H1 (cell line): ENCODE data around the gene EME2. TPM values are rescaled to one million over a fixed set of nuclear protein-coding genes. Genes with fewer than 3 reads are reported as not detected.

Experiments used
- HDAC6 ChIP-seq: IDR thresholded peaks from one replicate; pipeline ENCODE4 v1.7.1; 2012; ENCODE audit warnings: low read depth, mild to moderate bottlenecking, inconsistent platforms, low read length, moderate library complexity
- KDM5A ChIP-seq: fragments of 200-600 bp; IDR thresholded peaks from 2 replicates; pipeline ENCODE4 v1.7.1; 2012; ENCODE audit warnings: mild to moderate bottlenecking, low read length, inconsistent platforms, mixed read lengths
- RNF2 ChIP-seq: fragments of 200-900, 300-1000 bp; sonication (generic); IDR thresholded peaks from 2 replicates; pipeline ENCODE4 v1.7.1; 2016; ENCODE audit warnings: borderline replicate concordance, low read depth, mild to moderate bottlenecking, antibody characterized with exemption, low read length; ENCODE audit not compliant: poor library complexity, severe bottlenecking; ENCODE audit errors: missing control alignments
- SIN3A ChIP-seq, 2 experiments: IDR thresholded peaks in 1 of 2; conservative IDR thresholded peaks in 1 of 2; 2 replicates each; pipeline ENCODE4 v1.6.1; 2011 to 2012; ENCODE audit warnings: low read length in 2 of 2, improper control_type of control experiment in 1 of 2, low read depth in 1 of 2, mild to moderate bottlenecking in 1 of 2
- polyA plus RNA-seq, 7 experiments: library from polyadenylated mRNA; depleted of rRNA in 3 of 7; stranded (reverse) in 5 of 7; unstranded in 2 of 7; fragments of >200 nt in 5 of 7; fragments of 200-250 nt in 2 of 7; gene quantifications; 1 replicate in 5 of 7; 2 replicates in 1 of 7; 4 replicates in 1 of 7; pipeline versions ENCODE4 v1.2.1 to v1.2.3, GENCODE V29; 2011 to 2013; ENCODE audit warnings: missing spikeins in 2 of 7, mixed read lengths in 2 of 7
- total RNA-seq: library from RNA; stranded (reverse); fragmentation: NEBNext Ultra II Directional; extraction: Animal tissue kit (Norgen Biotek cat#: 25700); gene quantifications from 2 replicates; pipeline ENCODE4 v1.2.1, GENCODE V29; 2021

Gene EME2
- total and polyA plus RNA-seq, 2 of the 8 experiments (the other 6 are each of a cell fraction or from before 2014, with no cell fraction given) = 13.1 to 19.7 TPM

- TF ChIP-seq SIN3A (conservative IDR thresholded peaks at IDR 0.05 in 1 of 2, IDR thresholded peaks at IDR 0.05 in 1 of 2; ENCODE audit: low read depth in 1 of 2, low read length in 2 of 2) (no peak), HDAC6 (no peak), RNF2 (no peak), KDM5A (no peak)
These were observed 12.6 kb downstream of the EME2 start (continued) for GRCh38 chr16:1784977-1785845.
